ENCODE results near the gene KLC1. TPM values are rescaled to one million over a fixed set of nuclear protein-coding genes. Genes with fewer than 3 reads are reported as not detected.

Gene KLC1
- total RNA-seq, 1 donor from 2014 or later: 368 TPM

GRCh38 chr14:103744621-103745395 lies 115.8 kb downstream of the KLC1 start:
- no peak for DNase-seq (ENCODE audit: extremely low read depth, low read depth, low spot score)

DNA sequence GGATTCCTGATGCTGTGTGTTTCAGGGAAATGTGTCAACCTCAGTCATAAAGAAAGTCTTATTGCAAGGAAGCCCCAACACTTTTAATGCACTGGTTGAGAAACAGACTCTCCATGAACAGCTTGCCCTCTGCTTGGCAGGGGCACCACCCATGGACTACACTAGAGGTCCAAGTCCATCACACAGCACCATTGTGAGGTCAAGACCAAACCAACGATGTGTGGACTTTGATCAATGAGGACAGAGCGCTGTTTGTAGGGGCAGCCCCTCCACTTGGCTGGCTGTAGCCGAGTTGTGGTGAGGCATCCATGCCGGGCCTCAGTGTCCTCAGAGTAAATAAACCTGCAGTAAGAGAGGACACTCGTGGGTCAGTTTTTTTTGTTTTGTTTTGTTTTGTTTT lies 116.4 kb downstream of the KLC1 start:
- no peak for DNase-seq (ENCODE audit: extremely low read depth, low read depth, low spot score)

DNA sequence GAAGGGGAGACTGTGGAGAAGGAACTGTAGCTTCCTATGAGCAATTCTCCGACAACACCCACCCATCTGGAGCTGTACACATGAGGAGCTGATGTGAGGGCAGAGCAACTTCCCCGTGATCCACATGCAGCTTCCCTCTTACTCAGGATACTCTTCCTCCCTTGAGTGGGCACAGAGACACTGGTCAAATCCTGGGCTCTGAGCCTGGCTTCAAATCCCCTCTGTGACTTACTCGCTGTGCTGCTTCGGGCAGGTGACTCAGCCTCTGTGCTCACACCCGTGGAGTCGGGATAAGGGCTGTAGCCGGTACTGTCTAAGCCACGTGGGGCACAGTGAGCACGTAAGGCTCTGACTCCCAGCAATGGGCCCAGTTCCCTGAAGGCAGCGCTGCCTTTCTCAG lies 117.7 kb downstream of the KLC1 start:
- DNase-seq (ENCODE audit: extremely low read depth, low read depth, low spot score): no peak

GRCh38 chr14:103748534-103748857 lies 119.5 kb downstream of the KLC1 start:
- DNase-seq (ENCODE audit: extremely low read depth, low read depth, low spot score): no peak

- no peak for DNase-seq (ENCODE audit: extremely low read depth, low read depth, low spot score)
Measured at GRCh38 chr14:103749452-103749851, 120.4 kb downstream of the KLC1 start.

GRCh38 chr14:103749860-103750259 lies 120.8 kb downstream of the KLC1 start:
- no peak for DNase-seq (ENCODE audit: extremely low read depth, low read depth, low spot score)

Other genes starting within 250 kb of the KLC1 start
- gene MARK3, start 243.8 kb upstream of the KLC1 start, total RNA-seq: 65.5 and 75.7 TPM in 2 replicates
- 10.3 and 30.8 TPM in 2 replicates for gene CKB, start 106.4 kb upstream of the KLC1 start, total RNA-seq
- 7.1 and 9.3 TPM in 2 replicates for gene TRMT61A, start 100.0 kb upstream of the KLC1 start, total RNA-seq
- gene BAG5, start 66.6 kb upstream of the KLC1 start, total RNA-seq: 23.8 and 27.4 TPM in 2 replicates
- 38.4 and 38.9 TPM in 2 replicates for gene COA8, start 66.3 kb upstream of the KLC1 start, total RNA-seq
- 14.2 and 15.5 TPM in 2 replicates for gene XRCC3, start 86.2 kb downstream of the KLC1 start, total RNA-seq
- 90.4 and 121 TPM in 2 replicates for gene ZFYVE21, start 86.6 kb downstream of the KLC1 start, total RNA-seq
- 13.1 and 39.8 TPM in 2 replicates for gene PPP1R13B, start 218.4 kb downstream of the KLC1 start, total RNA-seq

Data from glomerular endothelial cell (primary cell).